ENCODE measurements around the gene RBBP8NL.

Gene RBBP8NL

DNA sequence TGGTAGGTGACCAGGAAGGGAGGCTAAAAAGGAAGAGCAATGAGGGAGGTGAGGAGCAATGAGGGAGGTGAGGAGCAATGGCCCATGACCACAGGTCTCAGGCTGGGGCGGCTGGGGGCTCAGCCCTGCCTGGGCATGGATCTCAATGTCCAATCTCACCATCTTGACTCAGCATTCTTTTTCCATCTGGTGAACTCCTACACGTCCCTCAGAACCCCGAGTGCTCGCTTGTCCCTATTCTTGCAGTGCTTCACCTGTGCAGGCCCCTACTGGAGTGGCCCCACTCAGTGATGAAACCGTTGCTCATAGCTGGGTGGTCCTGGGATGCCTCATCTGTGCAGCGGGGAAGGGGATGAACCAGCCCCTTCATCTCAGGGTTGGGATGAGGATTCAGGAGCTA lies 16.9 kb upstream of the RBBP8NL start:
- TF ChIP-seq, protein P1, sequence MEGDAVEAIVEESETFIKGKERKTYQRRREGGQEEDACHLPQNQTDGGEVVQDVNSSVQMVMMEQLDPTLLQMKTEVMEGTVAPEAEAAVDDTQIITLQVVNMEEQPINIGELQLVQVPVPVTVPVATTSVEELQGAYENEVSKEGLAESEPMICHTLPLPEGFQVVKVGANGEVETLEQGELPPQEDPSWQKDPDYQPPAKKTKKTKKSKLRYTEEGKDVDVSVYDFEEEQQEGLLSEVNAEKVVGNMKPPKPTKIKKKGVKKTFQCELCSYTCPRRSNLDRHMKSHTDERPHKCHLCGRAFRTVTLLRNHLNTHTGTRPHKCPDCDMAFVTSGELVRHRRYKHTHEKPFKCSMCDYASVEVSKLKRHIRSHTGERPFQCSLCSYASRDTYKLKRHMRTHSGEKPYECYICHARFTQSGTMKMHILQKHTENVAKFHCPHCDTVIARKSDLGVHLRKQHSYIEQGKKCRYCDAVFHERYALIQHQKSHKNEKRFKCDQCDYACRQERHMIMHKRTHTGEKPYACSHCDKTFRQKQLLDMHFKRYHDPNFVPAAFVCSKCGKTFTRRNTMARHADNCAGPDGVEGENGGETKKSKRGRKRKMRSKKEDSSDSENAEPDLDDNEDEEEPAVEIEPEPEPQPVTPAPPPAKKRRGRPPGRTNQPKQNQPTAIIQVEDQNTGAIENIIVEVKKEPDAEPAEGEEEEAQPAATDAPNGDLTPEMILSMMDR (IDR thresholded peaks at IDR 0.05; ENCODE audit: borderline replicate concordance, insufficient read depth, low read depth, low read length), result no peak
- H3K4me3 ChIP-seq (ENCODE audit: low read depth, low read length), result no peak overlapping the region

DNA sequence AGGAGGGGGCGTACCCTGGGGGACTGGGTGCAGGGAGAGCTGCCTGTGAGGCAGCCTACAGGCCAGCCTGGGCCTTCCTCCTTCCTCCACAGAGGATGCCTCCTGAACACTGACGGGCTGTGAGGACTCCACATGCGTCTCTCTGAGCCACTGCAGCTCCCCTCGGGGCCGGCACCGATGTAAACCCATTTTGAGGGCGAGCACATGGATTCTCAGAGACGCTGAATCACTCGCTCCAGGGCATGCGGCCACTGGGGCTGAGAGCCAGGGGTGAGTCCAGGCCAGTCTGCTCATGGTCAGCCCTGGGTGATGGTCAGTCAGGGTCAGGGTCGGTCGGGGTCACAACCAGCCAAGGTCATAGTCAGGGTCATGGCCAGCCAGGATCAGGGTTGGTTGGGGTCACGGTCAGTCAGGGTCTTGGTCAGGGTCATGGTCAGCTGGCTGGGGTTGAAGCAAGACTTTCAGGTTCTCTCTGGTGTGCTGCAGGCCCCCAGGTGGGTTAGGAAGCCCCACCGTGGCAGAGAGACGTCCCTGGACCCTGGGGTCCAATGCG lies 14.7 kb upstream of the RBBP8NL start:
- no peak overlapping the region for H3K4me3 ChIP-seq (ENCODE audit: low read depth, low read length)
- TF ChIP-seq, protein P1 (IDR thresholded peaks at IDR 0.05; ENCODE audit: borderline replicate concordance, insufficient read depth, low read depth, low read length), result no peak

DNA sequence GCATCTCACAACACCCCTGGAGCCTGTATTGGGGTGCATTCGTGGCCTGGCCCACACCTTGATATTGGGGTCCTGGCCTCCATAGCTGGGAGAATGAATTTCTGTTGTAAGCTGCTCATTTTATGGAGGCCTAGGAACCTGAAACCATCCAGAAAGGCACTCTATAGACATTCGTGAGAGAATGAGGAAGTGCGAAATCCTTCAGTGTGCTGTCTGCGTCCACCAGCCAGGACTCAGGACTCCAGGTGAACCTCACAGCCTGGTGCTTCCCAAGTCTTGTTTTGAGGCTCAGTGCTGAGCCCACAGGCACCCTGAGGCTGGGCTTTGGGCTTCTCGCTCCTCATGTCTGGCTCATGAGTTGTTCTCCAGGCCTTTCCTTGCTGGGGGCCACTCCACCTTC lies 11.9 kb upstream of the RBBP8NL start:
- H3K4me3 ChIP-seq (ENCODE audit: low read depth, low read length), result no peak overlapping the region
- TF ChIP-seq, protein P1 (IDR thresholded peaks at IDR 0.05; ENCODE audit: borderline replicate concordance, insufficient read depth, low read depth, low read length), result no peak

DNA sequence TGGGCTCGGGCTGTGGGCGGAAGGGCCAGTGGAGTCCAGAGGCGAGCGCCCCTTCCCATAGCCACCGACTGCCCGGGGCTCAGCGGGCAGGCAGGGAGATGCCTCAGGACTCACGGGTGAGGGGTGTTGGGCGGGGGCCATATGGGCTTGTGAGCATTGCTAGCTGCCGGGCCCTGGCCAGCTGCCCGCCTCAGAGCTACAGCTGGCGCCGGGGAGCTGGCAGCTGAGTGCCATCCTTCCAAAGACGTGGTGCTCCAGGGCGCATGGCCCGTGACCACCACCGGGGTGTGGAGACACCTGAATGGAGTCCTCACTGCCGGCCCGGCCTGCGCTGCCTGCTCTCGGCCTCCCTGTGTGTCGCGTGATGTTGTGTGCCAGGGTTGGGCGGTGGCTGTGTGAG lies 10.6 kb upstream of the RBBP8NL start:
- TF ChIP-seq, protein P1 (IDR thresholded peaks at IDR 0.05; ENCODE audit: borderline replicate concordance, insufficient read depth, low read depth, low read length), result no peak
- H3K4me3 ChIP-seq (ENCODE audit: low read depth, low read length), result no peak overlapping the region

DNA sequence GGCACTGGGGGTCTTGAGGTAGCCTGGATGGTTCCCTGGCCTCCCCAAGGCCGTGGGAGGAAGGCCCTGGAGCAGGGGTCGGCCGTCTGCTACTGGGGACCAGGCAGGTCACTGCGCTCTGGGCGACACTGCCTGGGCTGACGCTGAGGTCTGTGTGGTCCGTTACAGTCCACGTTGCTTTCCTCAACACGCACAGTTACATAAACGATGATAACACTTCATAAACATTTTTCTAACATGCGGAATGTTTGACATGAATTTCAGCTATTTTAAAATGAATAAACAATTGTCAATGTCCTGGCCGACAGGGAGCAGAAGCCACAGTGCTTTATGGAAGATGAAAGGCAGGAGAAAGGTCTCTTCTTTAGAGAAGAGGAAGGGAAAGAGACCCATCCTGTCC lies 10.2 kb upstream of the RBBP8NL start:
- TF ChIP-seq, protein P1 (IDR thresholded peaks at IDR 0.05; ENCODE audit: borderline replicate concordance, insufficient read depth, low read depth, low read length), result no peak
- no peak overlapping the region for H3K4me3 ChIP-seq (ENCODE audit: low read depth, low read length)

DNA sequence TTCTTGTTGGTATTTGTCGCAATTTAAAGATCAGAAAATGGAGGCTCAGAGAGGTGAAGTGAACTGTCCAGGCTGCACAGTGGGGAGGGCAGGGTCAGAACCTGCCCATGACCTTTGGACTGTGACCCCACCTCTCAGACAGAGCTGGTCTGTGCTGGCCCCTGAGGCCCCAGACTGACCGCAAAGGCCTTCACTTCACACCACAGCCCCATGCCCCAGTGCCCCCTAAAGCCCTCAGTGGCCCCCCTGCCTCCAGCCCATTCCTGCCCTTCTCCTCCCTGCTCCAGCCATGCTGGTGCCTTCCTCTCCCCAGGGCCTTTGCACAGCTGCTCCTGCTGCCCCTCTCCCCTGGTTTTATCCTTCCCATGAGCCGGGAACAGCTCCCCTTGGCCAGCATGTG lies 9.4 kb upstream of the RBBP8NL start:
- no peak overlapping the region for H3K4me3 ChIP-seq (ENCODE audit: low read depth, low read length)
- TF ChIP-seq, protein P1 (IDR thresholded peaks at IDR 0.05; ENCODE audit: borderline replicate concordance, insufficient read depth, low read depth, low read length), result no peak

DNA sequence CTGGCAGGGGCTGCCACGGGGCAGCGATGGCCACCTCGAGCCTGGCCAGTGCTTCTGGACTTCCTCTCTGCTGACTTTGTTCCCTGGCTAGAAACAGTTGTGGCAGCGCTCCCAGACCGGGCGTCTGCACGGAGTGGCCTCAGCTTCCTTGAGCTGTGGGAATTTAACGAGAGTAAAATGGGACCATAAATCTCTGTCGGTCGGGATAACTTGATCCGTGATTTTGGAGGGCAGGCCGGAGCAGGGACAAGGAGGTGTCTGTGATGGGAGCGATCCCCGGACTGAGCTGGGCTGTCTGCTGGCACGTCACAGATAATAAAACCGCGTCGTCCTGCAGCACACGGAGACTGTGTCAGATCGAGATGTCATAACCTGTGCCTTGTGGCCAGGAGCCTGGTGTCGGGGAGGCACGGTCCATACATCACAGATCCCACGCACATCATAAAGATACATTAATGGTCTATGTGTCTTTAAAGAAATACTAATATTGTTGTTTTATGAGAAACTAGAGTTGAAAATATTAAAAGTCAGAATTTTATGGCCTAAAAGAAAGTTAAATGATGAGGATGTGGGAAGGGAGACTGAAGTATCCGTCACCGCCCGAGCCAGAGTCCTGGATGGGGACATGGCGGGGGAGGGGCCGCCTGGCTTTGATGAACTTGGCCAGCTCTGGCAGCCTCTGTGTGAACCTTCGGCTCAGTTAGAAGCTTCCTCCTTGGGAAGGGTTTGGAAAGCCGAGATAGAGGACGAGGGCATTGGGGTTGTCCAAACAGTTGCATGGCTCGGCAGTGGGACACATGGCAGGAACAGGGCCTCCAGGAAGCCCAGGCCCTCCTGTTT lies 6.5 kb upstream of the RBBP8NL start:
- TF ChIP-seq, protein P1 (IDR thresholded peaks at IDR 0.05; ENCODE audit: borderline replicate concordance, insufficient read depth, low read depth, low read length), result no peak
- H3K4me3 ChIP-seq (ENCODE audit: low read depth, low read length), result no peak overlapping the region

Measured in GM12875 (cell line).